HUES6 (cell line): ENCODE measurements around the gene FOXP1.

ENCODE experiments used
- H3K27ac ChIP-seq: 2 replicates; pipeline ENCODE4 v1.7.0; 2013; ENCODE audit warnings: low read depth, mild to moderate bottlenecking, low read length, inconsistent platforms
- H3K27me3 ChIP-seq: 2 replicates; pipeline ENCODE4 v1.6.1; 2013; ENCODE audit warnings: low read length; ENCODE audit not compliant: control insufficient read depth, insufficient read depth
- H3K36me3 ChIP-seq: 2 replicates; pipeline ENCODE4 v1.6.1; 2013; ENCODE audit warnings: low read length; ENCODE audit not compliant: control insufficient read depth, insufficient read depth
- H3K4me1 ChIP-seq: 2 replicates; pipeline ENCODE4 v1.6.1; 2013; ENCODE audit warnings: low read length; ENCODE audit not compliant: control insufficient read depth, insufficient read depth
- H3K4me3 ChIP-seq: 2 replicates; pipeline ENCODE4 v1.5.1; 2013; ENCODE audit warnings: low read depth, low read length
- H3K9ac ChIP-seq: one replicate; pipeline ENCODE4 v1.6.1; 2013; ENCODE audit warnings: mild to moderate bottlenecking, low read length
- H3K9me3 ChIP-seq: 2 replicates; pipeline ENCODE4 v1.6.1; 2013; ENCODE audit warnings: low read depth, low read length; ENCODE audit not compliant: control insufficient read depth, insufficient read depth

Gene FOXP1

GRCh38 chr3:71114610-71115009 lies 468.9 kb downstream of the FOXP1 start:
- Histone ChIP-seq H3K27me3 (no peaks in the 10 kb centered on the region), H3K9ac (no peak overlapping the region), H3K27ac (no peak overlapping the region), H3K9me3 (no peaks in the 10 kb centered on the region), H3K36me3 (peaks cover 7% of the 10 kb centered on the region; the same call in 1 of the 2 replicates), H3K4me1 (peaks cover 10% of the 10 kb centered on the region), H3K4me3 (no peak overlapping the region)

GRCh38 chr3:71112576-71112975 lies 471.0 kb downstream of the FOXP1 start:
- H3K27ac ChIP-seq = no peak overlapping the region

GRCh38 chr3:71111784-71112440 lies 471.6 kb downstream of the FOXP1 start:
- Histone ChIP-seq H3K4me3 (no peak overlapping the region), H3K36me3 (peaks cover 7% of the 10 kb centered on the region; the same call in 1 of the 2 replicates), H3K27me3 (no peaks in the 10 kb centered on the region), H3K9ac (no peak overlapping the region), H3K9me3 (no peaks in the 10 kb centered on the region), H3K27ac (no peak overlapping the region), H3K4me1 (peaks cover 6% of the 10 kb centered on the region)

More at GRCh38 chr3:71112576-71112975, 471.0 kb downstream of the FOXP1 start:
- peaks cover 7% of the 10 kb centered on the region; the same call in 1 of the 2 replicates for H3K36me3 ChIP-seq
- H3K9me3 ChIP-seq = no peaks in the 10 kb centered on the region
- H3K4me3 ChIP-seq = no peak overlapping the region
- no peaks in the 10 kb centered on the region for H3K27me3 ChIP-seq
- H3K9ac ChIP-seq = no peak overlapping the region
- peaks cover 7% of the 10 kb centered on the region for H3K4me1 ChIP-seq

- peaks cover 7% of the 10 kb centered on the region; the same call in 1 of the 2 replicates for H3K36me3 ChIP-seq
- no peak overlapping the region for H3K4me3 ChIP-seq
- no peak overlapping the region for H3K9ac ChIP-seq
- H3K4me1 ChIP-seq = peaks cover 6% of the 10 kb centered on the region
- no peaks in the 10 kb centered on the region for H3K9me3 ChIP-seq
- no peaks in the 10 kb centered on the region for H3K27me3 ChIP-seq
- no peak overlapping the region for H3K27ac ChIP-seq
These were observed 472.9 kb downstream of the FOXP1 start for GRCh38 chr3:71110385-71111222.

GRCh38 chr3:71109977-71110285 lies 473.6 kb downstream of the FOXP1 start:
- no peaks in the 10 kb centered on the region for H3K27me3 ChIP-seq
- no peaks in the 10 kb centered on the region for H3K9me3 ChIP-seq
- H3K9ac ChIP-seq = no peak overlapping the region
- H3K4me1 ChIP-seq = peaks cover 6% of the 10 kb centered on the region
- no peak overlapping the region for H3K4me3 ChIP-seq
- H3K27ac ChIP-seq = no peak overlapping the region
- H3K36me3 ChIP-seq = peaks cover 7% of the 10 kb centered on the region; the same call in 1 of the 2 replicates

- Histone ChIP-seq H3K9me3 (no peaks in the 10 kb centered on the region), H3K27ac (no peak overlapping the region), H3K4me3 (no peak overlapping the region), H3K4me1 (peaks cover 6% of the 10 kb centered on the region), H3K27me3 (no peaks in the 10 kb centered on the region), H3K9ac (no peak overlapping the region), H3K36me3 (peaks cover 7% of the 10 kb centered on the region; the same call in 1 of the 2 replicates)
These were observed 474.1 kb downstream of the FOXP1 start for GRCh38 chr3:71109241-71109976.

GRCh38 chr3:71107926-71108325 lies 475.6 kb downstream of the FOXP1 start:
- peaks cover 7% of the 10 kb centered on the region; the same call in 1 of the 2 replicates for H3K36me3 ChIP-seq
- H3K4me1 ChIP-seq = peaks cover 6% of the 10 kb centered on the region
- H3K4me3 ChIP-seq = no peak overlapping the region
- H3K9ac ChIP-seq = no peak overlapping the region
- H3K27me3 ChIP-seq = no peaks in the 10 kb centered on the region
- no peak overlapping the region for H3K27ac ChIP-seq
- no peaks in the 10 kb centered on the region for H3K9me3 ChIP-seq

GRCh38 chr3:71104976-71105375 lies 478.6 kb downstream of the FOXP1 start:
- Histone ChIP-seq H3K9ac (no peak overlapping the region), H3K36me3 (no peaks in the 10 kb centered on the region), H3K27me3 (no peaks in the 10 kb centered on the region), H3K4me3 (no peak overlapping the region), H3K9me3 (no peaks in the 10 kb centered on the region), H3K4me1 (peaks cover 8% of the 10 kb centered on the region; the same call in 1 of the 2 replicates), H3K27ac (no peak overlapping the region)

- H3K9me3 ChIP-seq = no peaks in the 10 kb centered on the region
- no peaks in the 10 kb centered on the region for H3K36me3 ChIP-seq
- no peak overlapping the region for H3K4me3 ChIP-seq
- H3K27me3 ChIP-seq = no peaks in the 10 kb centered on the region
- H3K9ac ChIP-seq = no peak overlapping the region
- H3K4me1 ChIP-seq = peaks cover 8% of the 10 kb centered on the region; the same call in 1 of the 2 replicates
- H3K27ac ChIP-seq = no peak overlapping the region
These were observed 479.0 kb downstream of the FOXP1 start for GRCh38 chr3:71104556-71104955.

GRCh38 chr3:71104121-71104541 lies 479.4 kb downstream of the FOXP1 start:
- Histone ChIP-seq H3K27ac (no peak overlapping the region), H3K4me3 (no peak overlapping the region), H3K4me1 (peaks cover 8% of the 10 kb centered on the region; the same call in 1 of the 2 replicates), H3K27me3 (no peaks in the 10 kb centered on the region), H3K9me3 (no peaks in the 10 kb centered on the region), H3K36me3 (no peaks in the 10 kb centered on the region), H3K9ac (no peak overlapping the region)
